ENCODE data around the gene SPINK1. TPM values are rescaled to one million over a fixed set of nuclear protein-coding genes. Genes with fewer than 3 reads are reported as not detected.
"Not testable (repeated sequence)": the region's sequence is repeated elsewhere in the genome, so short reads cannot be mapped to it uniquely, and the experiment has no call there.

SPINK1 gene
- total RNA-seq, 1 donor from 2014 or later: not detected

- no peaks in the 10 kb centered on the region for H3K4me1 Mint-ChIP-seq
- no peaks in the 10 kb centered on the region for H3K36me3 Mint-ChIP-seq (ENCODE audit: low read depth)
- no peak overlapping the region for H3K27ac Mint-ChIP-seq (ENCODE audit: unreplicated experiment)
- DNase-seq (ENCODE audit: low read depth, low spot score): no peak
- no peaks in the 10 kb centered on the region for H3K27me3 Mint-ChIP-seq (ENCODE audit: low read depth)
- no peaks in the 10 kb centered on the region for H3K9me3 Mint-ChIP-seq
- TF ChIP-seq CTCF (conservative IDR thresholded peaks at IDR 0.05): no peak
- H3K4me3 Mint-ChIP-seq: no peak overlapping the region
Observed at GRCh38 chr5:147836439-147836838, 5.0 kb upstream of the SPINK1 start.

DNA sequence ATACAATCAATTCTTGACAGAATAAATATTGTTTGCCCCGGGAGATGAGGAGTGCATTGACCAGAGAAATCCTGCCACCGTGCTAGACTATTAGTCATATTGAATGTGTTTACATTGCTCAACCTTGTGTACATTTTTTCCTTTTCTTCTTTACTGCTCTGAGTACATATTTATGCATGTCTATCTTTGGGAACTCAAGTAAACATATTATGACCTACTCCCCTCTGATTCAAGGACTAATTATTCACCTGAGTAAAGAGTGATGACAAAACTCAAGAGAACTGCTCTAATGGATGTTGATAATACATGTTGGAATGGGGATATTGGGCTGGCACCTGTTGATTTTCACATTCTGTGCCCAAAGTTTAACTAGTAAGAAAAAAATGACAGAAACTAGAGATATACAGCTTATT lies 3.9 kb upstream of the SPINK1 start:
- Mint-ChIP-seq H3K4me1 (no peaks in the 10 kb centered on the region), H3K27me3 (ENCODE audit: low read depth) (no peaks in the 10 kb centered on the region), H3K4me3 (no peak overlapping the region), H3K27ac (ENCODE audit: unreplicated experiment) (no peak overlapping the region), H3K36me3 (ENCODE audit: low read depth) (no peaks in the 10 kb centered on the region), H3K9me3 (no peaks in the 10 kb centered on the region)
- TF ChIP-seq CTCF (conservative IDR thresholded peaks at IDR 0.05): no peak
- no peak for DNase-seq (ENCODE audit: low read depth, low spot score)

DNA sequence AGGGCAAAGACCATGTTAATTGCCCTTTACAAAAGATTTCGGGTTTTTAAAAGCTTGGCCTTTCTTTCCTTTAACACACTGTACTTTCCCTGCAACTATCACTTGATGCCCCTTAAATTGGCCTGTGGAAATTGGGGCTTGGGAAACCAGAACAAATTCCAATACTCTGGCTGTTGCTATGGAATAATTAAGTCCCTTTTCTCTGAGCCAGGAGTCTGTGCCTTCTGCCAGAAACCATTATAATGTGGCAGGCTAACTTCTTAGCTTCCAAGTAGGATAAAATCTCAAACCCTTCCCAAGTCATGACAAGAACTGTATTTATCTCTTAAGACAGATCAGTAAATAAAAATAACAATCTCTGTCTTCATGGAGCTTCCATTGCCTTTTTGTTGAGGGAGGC lies 1.1 kb upstream of the SPINK1 start:
- Mint-ChIP-seq H3K9me3 (no peaks in the 10 kb centered on the region), H3K27ac (ENCODE audit: unreplicated experiment) (no peak overlapping the region), H3K4me1 (no peaks in the 10 kb centered on the region), H3K36me3 (ENCODE audit: low read depth) (no peaks in the 10 kb centered on the region), H3K4me3 (no peak overlapping the region), H3K27me3 (ENCODE audit: low read depth) (no peaks in the 10 kb centered on the region)
- no peak for TF ChIP-seq CTCF (conservative IDR thresholded peaks at IDR 0.05)
- DNase-seq (ENCODE audit: low read depth, low spot score): no peak

DNA sequence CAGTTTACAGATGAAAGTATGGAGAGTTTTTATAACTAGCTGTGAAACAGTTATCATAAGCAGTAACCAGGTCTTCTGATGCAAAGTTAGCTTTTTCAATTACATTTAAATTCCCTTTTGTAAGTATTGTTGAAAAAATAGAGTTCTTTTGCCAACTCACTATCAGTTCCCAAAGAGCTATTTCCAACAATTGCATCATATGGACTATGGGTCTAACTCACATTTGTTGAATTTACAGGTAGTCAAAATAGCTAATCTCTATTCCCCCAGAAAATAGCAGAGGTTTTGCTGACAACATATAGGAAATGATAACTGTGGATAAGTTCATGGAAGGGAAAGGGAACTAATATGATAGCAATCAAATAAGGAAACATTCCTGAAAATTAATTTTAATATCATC lies 1.4 kb downstream of the SPINK1 start:
- TF ChIP-seq CTCF (conservative IDR thresholded peaks at IDR 0.05): no peak
- Mint-ChIP-seq H3K4me1 (no peaks in the 10 kb centered on the region), H3K4me3 (no peak overlapping the region), H3K36me3 (ENCODE audit: low read depth) (no peaks in the 10 kb centered on the region), H3K27ac (ENCODE audit: unreplicated experiment) (no peak overlapping the region), H3K9me3 (no peaks in the 10 kb centered on the region), H3K27me3 (ENCODE audit: low read depth) (no peaks in the 10 kb centered on the region)
- no peak for DNase-seq (ENCODE audit: low read depth, low spot score)

DNA sequence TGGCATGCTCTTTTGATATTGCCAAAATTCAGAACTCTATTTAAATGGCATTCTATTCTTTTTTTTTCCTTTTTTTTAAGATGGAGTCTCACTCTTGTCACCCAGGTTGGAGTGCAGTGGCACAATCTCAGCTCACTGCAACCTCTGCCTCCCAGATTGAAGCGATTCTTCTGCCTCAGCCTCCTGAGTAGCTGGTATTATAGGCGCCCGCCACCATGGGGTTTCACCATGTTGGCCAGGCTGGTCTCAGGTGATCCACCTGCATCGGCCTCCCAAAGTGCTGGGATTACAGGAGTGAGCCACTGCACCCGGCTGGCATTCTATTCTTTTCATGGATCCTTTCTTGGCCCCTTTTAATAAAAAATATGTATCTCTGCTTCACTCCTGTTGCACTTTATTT lies 4.5 kb downstream of the SPINK1 start:
- H3K4me1 Mint-ChIP-seq: not testable (repeated sequence)

DNA sequence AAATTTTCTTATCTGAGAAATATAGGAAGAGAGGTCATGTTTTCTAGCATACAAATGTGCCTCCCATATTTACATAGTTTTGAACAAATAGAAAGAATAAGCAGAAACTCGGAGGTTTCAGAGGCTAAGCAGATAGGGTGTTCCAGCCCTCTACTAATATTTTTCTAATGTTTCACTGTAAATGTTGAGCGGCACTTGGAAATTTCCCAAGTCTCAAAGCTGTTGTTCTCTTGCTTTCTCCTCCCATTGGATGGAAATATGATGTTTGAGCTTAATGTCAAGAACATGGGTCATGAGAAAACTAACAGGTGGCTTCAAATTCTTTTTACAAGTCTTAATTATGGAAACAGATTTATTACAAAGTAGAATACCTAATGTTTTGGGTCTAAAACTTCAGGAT lies 5.1 kb downstream of the SPINK1 start:
- peaks cover 4% of the 10 kb centered on the region for H3K4me1 Mint-ChIP-seq
- no peak for TF ChIP-seq CTCF (conservative IDR thresholded peaks at IDR 0.05)
- H3K27ac Mint-ChIP-seq (ENCODE audit: unreplicated experiment): no peak overlapping the region
- H3K4me3 Mint-ChIP-seq: no peak overlapping the region
- no peaks in the 10 kb centered on the region for H3K27me3 Mint-ChIP-seq (ENCODE audit: low read depth)
- no peaks in the 10 kb centered on the region for H3K36me3 Mint-ChIP-seq (ENCODE audit: low read depth)
- H3K9me3 Mint-ChIP-seq: no peaks in the 10 kb centered on the region
- DNase-seq (ENCODE audit: low read depth, low spot score): no peak

More for the DNA sequence above, 4.5 kb downstream of the SPINK1 start:
- H3K36me3 Mint-ChIP-seq (ENCODE audit: low read depth); H3K4me3 Mint-ChIP-seq; H3K9me3 Mint-ChIP-seq; H3K27ac Mint-ChIP-seq (ENCODE audit: unreplicated experiment); H3K27me3 Mint-ChIP-seq (ENCODE audit: low read depth); DNase-seq (ENCODE audit: low read depth, low spot score): not testable (repeated sequence)

Measured in neural crest cell (in vitro differentiated cells).